ENCODE data around the gene SETD5. TPM values are rescaled to one million over a fixed set of nuclear protein-coding genes. Genes with fewer than 3 reads are reported as not detected.
A peak's percentile ranks its signal among the peaks of the same experiment; 100 is the strongest.

SETD5 gene
- total RNA-seq, 2 donors from 2014 or later = 261 to 289 TPM

- 96% methylated on average over 1 of the region's 1 CpG; no CpG with 5 or more reads in 1 of the 2 experiments for WGBS, 2 experiments (ENCODE audit: insufficient coverage in 1 of 2, insufficient read length in 1 of 2)
- Histone ChIP-seq H3K27ac (ENCODE audit: low read depth, low read length) (no peak overlapping the region), H3K9ac (ENCODE audit: extremely low read depth, low read length, poor library complexity, severe bottlenecking) (no peak overlapping the region)
Observed at GRCh38 chr3:9439331-9439730, 41.9 kb downstream of the SETD5 start.

GRCh38 chr3:9441501-9442221 lies 44.2 kb downstream of the SETD5 start:
- no peaks in the 10 kb centered on the region for H3K9me3 Mint-ChIP-seq
- peak overlapping the region; percentile 8 for H3K27ac Mint-ChIP-seq
- H3K4me3 Mint-ChIP-seq = no peak overlapping the region
- Histone ChIP-seq H3K4me3 (ENCODE audit: low read length) (no peak overlapping the region), H3K36me3 (ENCODE audit: control insufficient read depth, insufficient read depth, low read length) (peaks cover 85% of the 10 kb centered on the region), H3K27ac (ENCODE audit: low read depth, low read length) (no peak overlapping the region), H3K4me1 (ENCODE audit: control insufficient read depth, insufficient read depth, low read length) (peaks cover 5% of the 10 kb centered on the region), H3K27me3 (ENCODE audit: control insufficient read depth, insufficient read depth, low read length, poor library complexity, severe bottlenecking) (no peaks in the 10 kb centered on the region), H3K9ac (ENCODE audit: extremely low read depth, low read length, poor library complexity, severe bottlenecking) (no peak overlapping the region), H3K9me3 (ENCODE audit: control insufficient read depth, low read length) (no peaks in the 10 kb centered on the region)
- TF ChIP-seq CTCF (conservative IDR thresholded peaks at IDR 0.05) = no peak
- H3K4me1 Mint-ChIP-seq = peaks cover 19% of the 10 kb centered on the region
- no peaks in the 10 kb centered on the region for H3K27me3 Mint-ChIP-seq (ENCODE audit: insufficient read depth)
- DNase-seq = no peak
- H3K36me3 Mint-ChIP-seq (ENCODE audit: low read depth) = peaks cover 74% of the 10 kb centered on the region
- 93 to 95% methylated on average over 11 of the region's 11 CpGs for WGBS, 2 experiments (ENCODE audit: insufficient coverage in 1 of 2, insufficient read length in 1 of 2)

More at GRCh38 chr3:9439331-9439730, 41.9 kb downstream of the SETD5 start:
- H3K27me3 ChIP-seq (ENCODE audit: control insufficient read depth, insufficient read depth, low read length, poor library complexity, severe bottlenecking) = no peaks in the 10 kb centered on the region
- DNase-seq = no peak
- Mint-ChIP-seq H3K27ac (no peak overlapping the region), H3K4me1 (peaks cover 24% of the 10 kb centered on the region), H3K4me3 (no peak overlapping the region), H3K9me3 (no peaks in the 10 kb centered on the region), H3K27me3 (ENCODE audit: insufficient read depth) (no peaks in the 10 kb centered on the region), H3K36me3 (ENCODE audit: low read depth) (peaks cover 77% of the 10 kb centered on the region)
- H3K4me1 ChIP-seq (ENCODE audit: control insufficient read depth, insufficient read depth, low read length) = peaks cover 5% of the 10 kb centered on the region
- peaks cover 88% of the 10 kb centered on the region for H3K36me3 ChIP-seq (ENCODE audit: control insufficient read depth, insufficient read depth, low read length)
- no peak for TF ChIP-seq CTCF (conservative IDR thresholded peaks at IDR 0.05)
- no peak overlapping the region for H3K4me3 ChIP-seq (ENCODE audit: low read length)
- H3K9me3 ChIP-seq (ENCODE audit: control insufficient read depth, low read length) = no peaks in the 10 kb centered on the region

GRCh38 chr3:9448071-9448470 lies 50.7 kb downstream of the SETD5 start:
- WGBS, 2 experiments (ENCODE audit: insufficient coverage in 1 of 2, insufficient read length in 1 of 2) = 95 to 100% methylated on average over 2 to 4 of the region's 4 CpGs
- Mint-ChIP-seq H3K36me3 (ENCODE audit: low read depth) (peaks cover 87% of the 10 kb centered on the region), H3K4me3 (no peak overlapping the region), H3K27me3 (ENCODE audit: insufficient read depth) (no peaks in the 10 kb centered on the region), H3K9me3 (no peaks in the 10 kb centered on the region), H3K27ac (peak overlapping the region; percentile 5), H3K4me1 (no peaks in the 10 kb centered on the region)
- H3K27me3 ChIP-seq (ENCODE audit: control insufficient read depth, insufficient read depth, low read length, poor library complexity, severe bottlenecking) = no peaks in the 10 kb centered on the region
- no peak overlapping the region for H3K9ac ChIP-seq (ENCODE audit: extremely low read depth, low read length, poor library complexity, severe bottlenecking)
- H3K36me3 ChIP-seq (ENCODE audit: control insufficient read depth, insufficient read depth, low read length) = peaks cover 96% of the 10 kb centered on the region
- TF ChIP-seq CTCF (conservative IDR thresholded peaks at IDR 0.05) = no peak
- H3K4me3 ChIP-seq (ENCODE audit: low read length) = no peak overlapping the region
- no peaks in the 10 kb centered on the region for H3K4me1 ChIP-seq (ENCODE audit: control insufficient read depth, insufficient read depth, low read length)
- H3K9me3 ChIP-seq (ENCODE audit: control insufficient read depth, low read length) = no peaks in the 10 kb centered on the region
- H3K27ac ChIP-seq (ENCODE audit: low read depth, low read length) = no peak overlapping the region
- no peak for DNase-seq

Measured in endodermal cell (in vitro differentiated cells).